GM12865 (cell line): ENCODE results near the gene TBXA2R.

Source experiments
- DNase-seq: peaks from one replicate; pipeline ENCODE4 v3.0.0; 2010; ENCODE audit warnings: low read depth
- H3K4me3 ChIP-seq: 2 replicates; pipeline ENCODE4 v1.5.1; 2011; ENCODE audit warnings: mild to moderate bottlenecking, low read depth, low read length, control low read depth
- TF ChIP-seq, protein P1 (sequence below): IDR thresholded peaks from 2 replicates; pipeline ENCODE4 v1.5.1; 2011; ENCODE audit warnings: low read length, control low read depth, low read depth, inconsistent platforms; ENCODE audit not compliant: insufficient read depth; ENCODE audit errors: missing control alignments

The TBXA2R gene

GRCh38 chr19:3591876-3592613 lies 14.6 kb downstream of the TBXA2R start:
- H3K4me3 ChIP-seq: no peak overlapping the region
- DNase-seq: no peak
- TF ChIP-seq, protein P1, sequence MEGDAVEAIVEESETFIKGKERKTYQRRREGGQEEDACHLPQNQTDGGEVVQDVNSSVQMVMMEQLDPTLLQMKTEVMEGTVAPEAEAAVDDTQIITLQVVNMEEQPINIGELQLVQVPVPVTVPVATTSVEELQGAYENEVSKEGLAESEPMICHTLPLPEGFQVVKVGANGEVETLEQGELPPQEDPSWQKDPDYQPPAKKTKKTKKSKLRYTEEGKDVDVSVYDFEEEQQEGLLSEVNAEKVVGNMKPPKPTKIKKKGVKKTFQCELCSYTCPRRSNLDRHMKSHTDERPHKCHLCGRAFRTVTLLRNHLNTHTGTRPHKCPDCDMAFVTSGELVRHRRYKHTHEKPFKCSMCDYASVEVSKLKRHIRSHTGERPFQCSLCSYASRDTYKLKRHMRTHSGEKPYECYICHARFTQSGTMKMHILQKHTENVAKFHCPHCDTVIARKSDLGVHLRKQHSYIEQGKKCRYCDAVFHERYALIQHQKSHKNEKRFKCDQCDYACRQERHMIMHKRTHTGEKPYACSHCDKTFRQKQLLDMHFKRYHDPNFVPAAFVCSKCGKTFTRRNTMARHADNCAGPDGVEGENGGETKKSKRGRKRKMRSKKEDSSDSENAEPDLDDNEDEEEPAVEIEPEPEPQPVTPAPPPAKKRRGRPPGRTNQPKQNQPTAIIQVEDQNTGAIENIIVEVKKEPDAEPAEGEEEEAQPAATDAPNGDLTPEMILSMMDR: no peak

DNA sequence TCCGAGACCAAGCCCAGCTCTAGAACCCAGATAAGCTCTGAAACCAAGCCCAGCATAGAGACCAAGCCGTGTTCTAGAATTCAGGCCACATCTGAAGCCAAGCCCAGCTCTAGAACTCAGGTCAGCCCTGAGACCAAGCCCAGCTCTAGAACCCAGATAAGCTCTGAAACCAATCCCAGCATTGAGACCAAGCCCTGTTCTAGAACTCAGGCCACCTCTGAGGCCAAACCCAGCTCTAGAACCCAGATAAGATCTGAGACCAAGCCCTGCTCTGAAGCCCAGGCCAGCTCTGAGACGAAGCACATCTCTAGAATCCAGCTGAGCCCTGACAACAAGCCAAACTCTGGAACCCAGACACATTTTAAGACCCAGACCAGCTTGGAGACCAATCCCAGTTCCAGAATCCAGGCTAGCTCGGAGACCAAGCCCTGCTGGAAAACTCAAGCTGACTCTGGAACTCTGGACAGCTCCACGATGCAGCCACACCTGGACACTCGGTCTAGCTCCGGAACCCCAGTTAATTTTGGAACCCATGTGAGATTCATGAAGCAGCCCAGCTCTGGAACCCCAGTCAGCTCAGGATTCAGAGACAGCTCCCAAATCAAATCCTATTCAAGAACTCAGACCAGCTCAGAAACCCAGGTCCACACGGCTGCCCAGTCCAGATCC lies 15.6 kb downstream of the TBXA2R start:
- TF ChIP-seq, protein P1: no peak
- no peak overlapping the region for H3K4me3 ChIP-seq
- no peak for DNase-seq

DNA sequence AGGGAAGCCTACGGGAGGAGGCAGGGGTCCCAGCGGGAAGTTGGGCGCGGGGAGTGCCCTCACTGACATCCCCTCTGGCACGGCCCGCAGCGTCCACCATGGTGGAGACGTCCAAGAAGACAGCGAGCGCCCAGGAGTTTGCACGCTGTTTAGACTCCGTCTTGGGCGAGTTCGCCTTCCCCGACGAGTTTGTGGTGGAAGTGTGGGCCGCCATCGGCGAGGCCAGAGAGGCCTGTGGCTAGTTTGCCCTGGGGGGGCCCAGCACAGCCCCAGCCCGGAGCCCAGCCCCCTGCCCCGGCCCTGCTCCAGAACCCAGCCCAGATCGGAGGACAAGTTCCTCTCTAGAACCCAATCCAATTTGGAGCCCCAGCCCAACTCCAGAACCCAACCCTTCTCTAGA lies 16.7 kb downstream of the TBXA2R start:
- TF ChIP-seq, protein P1: no peak
- H3K4me3 ChIP-seq: no peak overlapping the region
- no peak for DNase-seq

- no peak for DNase-seq
- TF ChIP-seq, protein P1: no peak
- no peak overlapping the region for H3K4me3 ChIP-seq
Observed at GRCh38 chr19:3589439-3589838, 17.2 kb downstream of the TBXA2R start.

GRCh38 chr19:3586707-3587346 lies 19.8 kb downstream of the TBXA2R start:
- no peak for DNase-seq
- no peak overlapping the region for H3K4me3 ChIP-seq
- TF ChIP-seq, protein P1: no peak

GRCh38 chr19:3586127-3586626 lies 20.5 kb downstream of the TBXA2R start:
- TF ChIP-seq, protein P1: peak; percentile 49
- DNase-seq: no peak
- H3K4me3 ChIP-seq: no peak overlapping the region
